K562 (cell line): Measurements from ENCODE around the gene REM2. TPM values are rescaled to one million over a fixed set of nuclear protein-coding genes. Genes with fewer than 3 reads are reported as not detected.

Experiments
- ATAC-seq: fragments of 200-7000 bp; cut with Tn5 transposase; 3 replicates; pipeline ENCODE4 v1.9.1; 2020; ENCODE audit warnings: moderate library complexity
- BruUV-seq: library from RNA; stranded (reverse); fragments of 400-500 nt; replicated peaks from 2 replicates; lab custom pipeline; 2021; lab: Mats Ljungman, UMichigan
- CTCF ChIA-PET: fragments of 300-600 bp; formaldehyde crosslinking; extraction: SDS; loops from one replicate; lab custom pipeline; 2021; ENCODE audit warnings: low intra/inter-chr PET ratio; lab: Yijun Ruan, JAX
- POLR2A ChIA-PET: fragments of 300-600, 350-650 bp; sonication (Branson Sonifier 250); formaldehyde crosslinking; extraction: SDS; loops from one replicate; lab custom pipeline; 2021; ENCODE audit warnings: antibody characterized with exemption, inconsistent platforms; lab: Yijun Ruan, JAX
- DNase-seq, 4 experiments: peaks; one replicate each; pipeline versions ENCODE4 v3.0.0 to v3.0.0-alpha.2; 2011 to 2018; ENCODE audit warnings: low spot score in 3 of 4, mixed read lengths in 3 of 4; ENCODE audit errors: extremely low read depth in 1 of 4
- FAIRE-seq: peaks from 2 replicates; lab custom pipeline; 2011; peaks lifted over from hg19 to GRCh38; lab: Jason Lieb, UNC
- H2AFZ ChIP-seq: 2 replicates; pipeline ENCODE4 v1.6.0; 2011; ENCODE audit warnings: low read depth, low read length, control low read depth, inconsistent platforms
- H3K27ac ChIP-seq: fragments of 200-600 bp; 3 replicates; pipeline ENCODE4 v1.8.0; 2011; ENCODE audit warnings: low read depth, mild to moderate bottlenecking, control low read depth, inconsistent platforms, low read length, moderate library complexity, mixed read lengths; ENCODE audit errors: extremely low read depth
- H3K27me3 ChIP-seq, 2 experiments: fragments of 300-600 bp in 1 of 2; 2 replicates in 1 of 2; 3 replicates in 1 of 2; pipeline versions ENCODE4 v1.6.0 to v1.8.0; 2011; ENCODE audit warnings: inconsistent platforms in 2 of 2, low read length in 2 of 2, mild to moderate bottlenecking in 1 of 2, mixed read lengths in 1 of 2, moderate library complexity in 1 of 2; ENCODE audit not compliant: control insufficient read depth in 2 of 2, insufficient read depth in 2 of 2
- H3K36me3 ChIP-seq: fragments of 300-600 bp; 3 replicates; pipeline ENCODE4 v1.8.0; 2011; ENCODE audit warnings: mild to moderate bottlenecking, low read length, inconsistent platforms; ENCODE audit not compliant: control insufficient read depth, insufficient read depth
- H3K4me1 ChIP-seq, 2 experiments: fragments of 200-600 bp in 1 of 2; replicated peaks in 1 of 2; 2 replicates in 1 of 2; 3 replicates in 1 of 2; pipeline versions ENCODE4 v1.5.1 to v1.8.0; 2011; ENCODE audit warnings: inconsistent platforms in 2 of 2, low read length in 2 of 2, mild to moderate bottlenecking in 1 of 2, mixed read lengths in 1 of 2, moderate library complexity in 1 of 2; ENCODE audit not compliant: control insufficient read depth in 2 of 2, insufficient read depth in 2 of 2
- H3K4me2 ChIP-seq: 2 replicates; pipeline ENCODE4 v1.6.1; 2011; ENCODE audit warnings: low read length, control low read depth, inconsistent platforms, mixed read lengths; ENCODE audit not compliant: insufficient read depth
- H3K4me3 ChIP-seq: fragments of 200-600 bp; sonication (generic), shearing (Covaris generic); 2 replicates; pipeline ENCODE4 v1.5.1; 2016; ENCODE audit warnings: control low read depth, inconsistent platforms
- H3K79me2 ChIP-seq: fragments of 200-600 bp; 3 replicates; pipeline ENCODE4 v1.8.0; 2011; ENCODE audit warnings: low read length, inconsistent platforms; ENCODE audit not compliant: control insufficient read depth, insufficient read depth
- H3K9ac ChIP-seq, 2 experiments: 2 replicates each; pipeline versions ENCODE4 v1.6.0 to v1.6.1; 2011; ENCODE audit warnings: low read depth in 2 of 2, low read length in 2 of 2, control low read depth in 1 of 2, inconsistent platforms in 1 of 2, mild to moderate bottlenecking in 1 of 2, mixed read lengths in 1 of 2; ENCODE audit not compliant: insufficient read depth in 1 of 2
- H3K9me1 ChIP-seq: one replicate; pipeline ENCODE4 v1.6.0; 2011; ENCODE audit warnings: inconsistent platforms, mild to moderate bottlenecking, low read length, moderate library complexity; ENCODE audit not compliant: control insufficient read depth, insufficient read depth
- H3K9me3 ChIP-seq: replicated peaks from 2 replicates; pipeline ENCODE4 v1.5.1; 2011; ENCODE audit warnings: low read depth, low read length, inconsistent platforms; ENCODE audit not compliant: control insufficient read depth, insufficient read depth
- H4K20me1 ChIP-seq: replicated peaks from 2 replicates; pipeline ENCODE4 v1.6.1; 2011; ENCODE audit warnings: low read length, inconsistent platforms, mixed read lengths; ENCODE audit not compliant: control insufficient read depth, insufficient read depth
- CHAMP1 ChIP-seq: fragments of 450-650 bp; IDR thresholded peaks from 2 replicates; pipeline ENCODE4 v1.6.1; 2016; ENCODE audit warnings: mild to moderate bottlenecking
- CXXC5 ChIP-seq: fragments of 250-450 bp; sonication (Bioruptor Pico); IDR thresholded peaks from 2 replicates; pipeline ENCODE4 v1.8.0; 2022; ENCODE audit warnings: inconsistent platforms, mild to moderate bottlenecking, moderate library complexity
- EP400 ChIP-seq: fragments of 450-650 bp; IDR thresholded peaks from 2 replicates; pipeline ENCODE4 v1.6.1; 2017; ENCODE audit warnings: antibody characterized with exemption, mild to moderate bottlenecking, moderate library complexity
- FOXM1 ChIP-seq, 2 experiments: fragments of 450-650 bp in 1 of 2; sonication (generic) in 1 of 2; formaldehyde crosslinking in 1 of 2; IDR thresholded peaks; 2 replicates each; pipeline versions ENCODE4 v1.6.1 to v1.9.0; 2017 to 2022; ENCODE audit warnings: low read depth in 2 of 2, mild to moderate bottlenecking in 2 of 2, missing genetic modification reagents in 1 of 2, moderate library complexity in 1 of 2
- JUN ChIP-seq, 2 experiments: sonication (generic) in 1 of 2; formaldehyde crosslinking in 1 of 2; IDR thresholded peaks; 2 replicates each; pipeline versions ENCODE4 v1.6.1 to v1.8.0; 2012 to 2022; ENCODE audit warnings: borderline replicate concordance in 2 of 2, mild to moderate bottlenecking in 2 of 2, improper control_type of control experiment in 1 of 2, low read depth in 1 of 2, low read length in 1 of 2, missing genetic modification reagents in 1 of 2
- KDM5B ChIP-seq: fragments of 200-600 bp; sonication (generic); IDR thresholded peaks from 2 replicates; pipeline ENCODE4 v1.6.1; 2012; ENCODE audit warnings: low read depth, mild to moderate bottlenecking, moderate library complexity, low read length, control low read depth, inconsistent platforms; ENCODE audit not compliant: insufficient replicate concordance
- NFIX ChIP-seq: fragments of 250-450 bp; sonication (Bioruptor Pico); IDR thresholded peaks from 2 replicates; pipeline ENCODE4 v1.4.0; 2020; ENCODE audit warnings: low read depth, mild to moderate bottlenecking, moderate library complexity
- SUPT5H ChIP-seq: fragments of 450-650 bp; IDR thresholded peaks from 2 replicates; pipeline ENCODE4 v1.6.1; 2016
- TBP ChIP-seq: optimal IDR thresholded peaks from 2 replicates; pipeline ENCODE3; 2011; ENCODE audit warnings: low read depth, low read length, improper control_type of control experiment
- ZNF41 ChIP-seq: fragments of 250-450 bp; sonication (Bioruptor Pico); conservative IDR thresholded peaks from 2 replicates; pipeline ENCODE4 v1.4.0; 2020; ENCODE audit warnings: mild to moderate bottlenecking
- ZNF431 ChIP-seq: sonication (generic); formaldehyde crosslinking; IDR thresholded peaks from 2 replicates; pipeline ENCODE4 v1.8.0; 2022; ENCODE audit warnings: mild to moderate bottlenecking, missing genetic modification reagents
- ZNF445 ChIP-seq: fragments of 250-450 bp; sonication (Bioruptor Pico); IDR thresholded peaks from 2 replicates; pipeline ENCODE4 v1.4.0; 2020; ENCODE audit warnings: low read depth, mild to moderate bottlenecking, moderate library complexity
- WGBS: fragments of 100-300 bp; shearing (Covaris generic); methylation state at CpG from one replicate; pipeline ENCODE4 v1.1.6; 2016; ENCODE audit warnings: low coverage, mixed read lengths; ENCODE audit not compliant: insufficient coverage; ENCODE audit errors: missing lambda C conversion rate; 5-methylcytosine and 5-hydroxymethylcytosine counted together
- in situ Hi-C: fragments of 300-500 bp; cut with MboI; formaldehyde crosslinking; loops from 4 replicates; pipeline ENCODE4 v1.15.0; 2018; ENCODE audit warnings: inconsistent platforms, mixed read lengths
- intact Hi-C: fragments of 100-400 bp; cut with micrococcal nuclease; formaldehyde crosslinking; loops from 2 replicates; pipeline ENCODE4 v1.14.2; 2022
- polyA plus RNA-seq, 8 experiments: library from polyadenylated mRNA; depleted of rRNA in 4 of 8; stranded (reverse) in 5 of 8; unstranded in 3 of 8; fragments of >200 nt; fragmentation: Nextera tagmentation in 2 of 8; fragmentation: Illumina TruSeq in 1 of 8; extraction: Ambion mirVana in 2 of 8; extraction: Trizol in 1 of 8; gene quantifications; 2 replicates each; pipeline versions ENCODE4 v1.2.1 to v1.2.3, GENCODE V29; 2011 to 2014; ENCODE audit warnings: inconsistent platforms in 1 of 8, missing spikeins in 1 of 8
- total RNA-seq, 7 experiments: library from RNA; depleted of rRNA in 6 of 7; stranded (reverse); fragments of >200 nt in 6 of 7; fragmentation: Illumina TruSeq in 2 of 7; extraction: Trizol in 2 of 7; gene quantifications; 2 replicates each; pipeline versions ENCODE4 v1.2.1 to v1.2.3, GENCODE V29; 2011 to 2021; ENCODE audit warnings: low replicate concordance in 1 of 7
- TF ChIP-seq, protein P1 (sequence below): sonication (generic); formaldehyde crosslinking; IDR thresholded peaks from 2 replicates; pipeline ENCODE4 v1.8.0; 2022; ENCODE audit warnings: mild to moderate bottlenecking, missing genetic modification reagents
- TF ChIP-seq, protein P2 (sequence below): fragments of 250-450 bp; sonication (Bioruptor Pico); IDR thresholded peaks from 2 replicates; pipeline ENCODE4 v1.5.0; 2021

Gene REM2
- total and polyA plus RNA-seq, 9 of the 15 experiments (the other 6 are each of a cell fraction or from before 2014, with no cell fraction given), result 0.18 to 1.0 (median 0.38) TPM

GRCh38 chr14:22885975-22886374 lies 3.0 kb downstream of the REM2 start (continued):
- TF ChIP-seq CHAMP1 (no peak), JUN (IDR thresholded peaks at IDR 0.05; ENCODE audit: borderline replicate concordance, low read depth, low read length) (no peak), JUN (CRISPR knock-in tag; IDR thresholded peaks at IDR 0.05; ENCODE audit: borderline replicate concordance) (no peak)
- TF ChIP-seq, protein P1, sequence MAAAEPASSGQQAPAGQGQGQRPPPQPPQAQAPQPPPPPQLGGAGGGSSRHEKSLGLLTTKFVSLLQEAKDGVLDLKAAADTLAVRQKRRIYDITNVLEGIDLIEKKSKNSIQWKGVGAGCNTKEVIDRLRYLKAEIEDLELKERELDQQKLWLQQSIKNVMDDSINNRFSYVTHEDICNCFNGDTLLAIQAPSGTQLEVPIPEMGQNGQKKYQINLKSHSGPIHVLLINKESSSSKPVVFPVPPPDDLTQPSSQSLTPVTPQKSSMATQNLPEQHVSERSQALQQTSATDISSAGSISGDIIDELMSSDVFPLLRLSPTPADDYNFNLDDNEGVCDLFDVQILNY, result no peak

- WGBS, result 9% methylated on average over 49 of the region's 77 CpGs
- CTCF ChIA-PET, result no interaction called here
- Histone ChIP-seq H3K27me3 (no peaks in the 10 kb centered on the region), H4K20me1 (no peaks in the 10 kb centered on the region), H3K36me3 (no peaks in the 10 kb centered on the region), H3K79me2 (peaks cover 14% of the 10 kb centered on the region), H3K4me2 (peak overlapping the region; percentile 87), H3K9me1 (no peaks in the 10 kb centered on the region), H3K9me3 (no peaks in the 10 kb centered on the region), H3K9ac (peak overlapping the region; percentile 80 to 91), H3K4me1 (peaks cover 26 to 40% of the 10 kb centered on the region in 2 experiments), H2AFZ (peak overlapping the region; percentile 96), H3K4me3 (peak overlapping the region; percentile 63), H3K27ac (peak overlapping the region; percentile 81)
- peak; percentile 84 for ATAC-seq
- in situ Hi-C loops (no loop called here), intact Hi-C loops (loop anchor here (1.0 kb wide), 1 partner anchor 15 kb away; the partner anchor contains the start of gene LRP10)
- no TSS peak for BruUV-seq
- POLR2A ChIA-PET, result interaction anchor here (0.6 to 1.6 kb wide), 8 partner anchors 9 to 337 kb away, joined by 3 to 7 read pairs (median 4); partner anchors contain the start of gene RBM23
- DNase-seq, result peak; percentile 91 to 93 (median 92)
- no peak for FAIRE-seq
- 0 out of 2 replicates have a peak, but pooled peaks have one; percentile 34 for TF ChIP-seq ZNF41 (CRISPR knock-in tag)
- TF ChIP-seq FOXM1 (IDR thresholded peaks at IDR 0.05; ENCODE audit: low read depth), result no peak
- peak; percentile 51; the same call in 1 of the 2 replicates for TF ChIP-seq FOXM1 (CRISPR knock-in tag; IDR thresholded peaks at IDR 0.05; ENCODE audit: low read depth)
- TF ChIP-seq ZNF431, result peak; percentile 78
- TF ChIP-seq CXXC5 (CRISPR knock-in tag), result peak; percentile 88
- TF ChIP-seq ZNF445 (CRISPR knock-in tag), result no peak
- TF ChIP-seq NFIX (CRISPR knock-in tag), result no peak
- peak; percentile 64; the same call in 1 of the 2 replicates for TF ChIP-seq EP400
- TF ChIP-seq, protein P2, sequence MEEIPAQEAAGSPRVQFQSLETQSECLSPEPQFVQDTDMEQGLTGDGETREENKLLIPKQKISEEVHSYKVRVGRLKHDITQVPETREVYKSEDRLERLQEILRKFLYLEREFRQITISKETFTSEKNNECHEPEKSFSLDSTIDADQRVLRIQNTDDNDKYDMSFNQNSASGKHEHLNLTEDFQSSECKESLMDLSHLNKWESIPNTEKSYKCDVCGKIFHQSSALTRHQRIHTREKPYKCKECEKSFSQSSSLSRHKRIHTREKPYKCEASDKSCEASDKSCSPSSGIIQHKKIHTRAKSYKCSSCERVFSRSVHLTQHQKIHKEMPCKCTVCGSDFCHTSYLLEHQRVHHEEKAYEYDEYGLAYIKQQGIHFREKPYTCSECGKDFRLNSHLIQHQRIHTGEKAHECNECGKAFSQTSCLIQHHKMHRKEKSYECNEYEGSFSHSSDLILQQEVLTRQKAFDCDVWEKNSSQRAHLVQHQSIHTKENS (CRISPR knock-in tag), result no peak
- peak; percentile 90 for TF ChIP-seq KDM5B
- peak; percentile 79 for TF ChIP-seq SUPT5H
- peak; percentile 15 for TF ChIP-seq TBP
These were observed 3.7 kb downstream of the REM2 start for GRCh38 chr14:22886500-22887259.
